Activated T-helper 2 cell treated with anti-CD3 and anti-CD28 coated beads, Interferon-gamma antibody, Interleukin-2, Interleukin-4, amounts not matched to agents 10 μg/mL and 5 μg/mL and 100 μg/mL, durations not matched to agents 14 hours and 24 hours and 36 hours (primary cell): Measurements from ENCODE around the gene GGA1. TPM values are rescaled to one million over a fixed set of nuclear protein-coding genes. Genes with fewer than 3 reads are reported as not detected.
"Not testable (repeated sequence)": the region's sequence is repeated elsewhere in the genome, so short reads cannot be mapped to it uniquely, and the experiment has no call there.

Experiments
- DNase-seq: peaks from one replicate; pipeline ENCODE4 v3.0.0; 2021; ENCODE audit warnings: low spot score
- H3K27ac Mint-ChIP-seq: one replicate; pipeline ENCODE4 v1.8.0; 2021; ENCODE audit warnings: mixed read lengths
- H3K27me3 Mint-ChIP-seq: one replicate; pipeline ENCODE4 v1.8.0; 2021; ENCODE audit warnings: low read depth, mixed read lengths
- H3K36me3 Mint-ChIP-seq: one replicate; pipeline ENCODE4 v1.8.0; 2021; ENCODE audit warnings: low read depth, mixed read lengths
- H3K4me1 Mint-ChIP-seq: one replicate; pipeline ENCODE4 v1.8.0; 2021; ENCODE audit warnings: low read depth, mixed read lengths
- H3K4me3 Mint-ChIP-seq: one replicate; pipeline ENCODE4 v1.8.0; 2021; ENCODE audit warnings: low read depth, mild to moderate bottlenecking, moderate library complexity, mixed read lengths
- H3K9me3 Mint-ChIP-seq: one replicate; pipeline ENCODE4 v1.8.0; 2021; ENCODE audit warnings: mixed read lengths
- intact Hi-C: fragments of 100-400 bp; cut with micrococcal nuclease; formaldehyde crosslinking; loops from one replicate; pipeline ENCODE4 v1.15.1; 2023
- total RNA-seq: library from RNA; stranded (reverse); gene quantifications from 2 replicates; pipeline ENCODE4 v1.2.3, GENCODE V29; 2022

GGA1 gene
- total RNA-seq, 1 donor from 2014 or later: 69.3 TPM

- DNase-seq: no peak
- Mint-ChIP-seq H3K4me1 (peaks cover 9% of the 10 kb centered on the region), H3K27me3 (peaks cover 6% of the 10 kb centered on the region), H3K4me3 (no peak overlapping the region), H3K9me3 (no peaks in the 10 kb centered on the region), H3K27ac (no peak overlapping the region), H3K36me3 (no peaks in the 10 kb centered on the region)
- intact Hi-C loops: no loop called here
Observed at GRCh38 chr22:37588546-37589215, 20.0 kb upstream of the GGA1 start.

- H3K9me3 Mint-ChIP-seq: no peaks in the 10 kb centered on the region
- H3K27ac Mint-ChIP-seq: no peak overlapping the region
- intact Hi-C loops: no loop called here
- no peak for DNase-seq
- no peaks in the 10 kb centered on the region for H3K36me3 Mint-ChIP-seq
- peaks cover 6% of the 10 kb centered on the region for H3K27me3 Mint-ChIP-seq
- no peak overlapping the region for H3K4me3 Mint-ChIP-seq
- peaks cover 9% of the 10 kb centered on the region for H3K4me1 Mint-ChIP-seq
Observed at GRCh38 chr22:37589636-37590035, 19.0 kb upstream of the GGA1 start.

- H3K4me1 Mint-ChIP-seq, H3K4me3 Mint-ChIP-seq, H3K27me3 Mint-ChIP-seq, intact Hi-C loops, H3K27ac Mint-ChIP-seq, H3K36me3 Mint-ChIP-seq, DNase-seq, H3K9me3 Mint-ChIP-seq: not testable (repeated sequence)
Observed at GRCh38 chr22:37591081-37591480, 17.6 kb upstream of the GGA1 start.

DNA sequence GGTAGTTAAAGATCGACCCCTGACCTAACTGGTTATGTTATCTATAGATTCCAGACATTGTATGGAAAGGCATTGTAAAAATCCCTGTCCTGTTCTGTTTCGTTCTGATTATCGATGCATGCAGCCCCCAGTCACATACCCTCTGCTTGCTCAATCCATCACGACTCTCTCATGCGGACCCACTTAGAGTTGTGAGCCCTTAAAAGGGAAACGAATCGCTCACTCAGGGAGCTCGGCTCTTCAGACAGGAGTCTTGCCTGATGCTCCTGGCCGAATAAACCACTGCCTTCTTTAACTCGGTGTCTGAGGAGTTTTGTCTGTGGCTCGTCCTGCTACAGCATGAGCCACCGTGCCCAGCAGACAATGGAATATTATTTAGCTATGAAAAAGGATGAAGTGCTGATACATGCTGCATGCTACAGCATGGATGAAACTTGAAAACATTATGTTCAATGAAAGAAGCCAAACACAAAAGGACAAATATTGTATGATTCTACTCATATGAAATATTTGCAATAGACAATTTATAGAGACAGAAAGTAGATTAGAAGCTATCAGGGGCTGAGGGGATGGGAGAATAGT, 16.7 kb upstream of the GGA1 start:
- intact Hi-C loops: loop anchor here (1.0 kb wide), 2 partner anchors 16 to 54 kb away; partner anchors contain the start of gene GGA1
- Mint-ChIP-seq H3K27me3 (peaks cover 5% of the 10 kb centered on the region), H3K36me3 (no peaks in the 10 kb centered on the region), H3K4me3 (peak overlapping the region; percentile 74), H3K27ac (peak overlapping the region; percentile 34), H3K9me3 (no peaks in the 10 kb centered on the region), H3K4me1 (peaks cover 9% of the 10 kb centered on the region)
- no peak for DNase-seq

GRCh38 chr22:37594237-37594636, 14.4 kb upstream of the GGA1 start:
- Mint-ChIP-seq H3K9me3 (no peaks in the 10 kb centered on the region), H3K4me3 (no peak overlapping the region), H3K4me1 (peaks cover 9% of the 10 kb centered on the region), H3K36me3 (no peaks in the 10 kb centered on the region), H3K27ac (no peak overlapping the region), H3K27me3 (peaks cover 4% of the 10 kb centered on the region)
- DNase-seq: no peak
- intact Hi-C loops: no loop called here

DNA sequence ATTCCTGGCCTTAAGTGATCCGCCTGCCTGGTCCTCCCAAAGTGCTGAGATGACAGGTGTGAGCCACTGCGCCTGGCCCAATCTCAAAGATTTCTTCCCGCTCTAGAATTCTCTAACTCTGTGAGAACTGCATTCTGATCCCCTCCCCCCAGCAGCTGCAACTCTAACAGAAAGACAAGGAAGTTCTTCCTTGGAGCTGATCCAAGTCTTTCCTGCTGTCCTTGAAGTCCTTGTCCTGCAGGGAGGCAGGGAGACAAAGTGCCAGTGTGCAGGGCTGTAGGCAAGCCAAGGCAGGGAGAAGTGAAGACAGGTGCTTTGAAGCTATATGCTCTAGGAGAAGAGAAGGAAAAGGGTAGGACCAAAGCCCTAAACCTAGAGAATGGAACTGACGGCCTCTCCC, 9.5 kb upstream of the GGA1 start:
- H3K9me3 Mint-ChIP-seq: no peaks in the 10 kb centered on the region
- no peak for DNase-seq
- peaks cover 12% of the 10 kb centered on the region for H3K27me3 Mint-ChIP-seq
- H3K4me1 Mint-ChIP-seq: peaks cover 6% of the 10 kb centered on the region
- H3K36me3 Mint-ChIP-seq: no peaks in the 10 kb centered on the region
- intact Hi-C loops: no loop called here
- H3K4me3 Mint-ChIP-seq: no peak overlapping the region
- H3K27ac Mint-ChIP-seq: no peak overlapping the region

GRCh38 chr22:37601203-37601539, 7.5 kb upstream of the GGA1 start:
- H3K27me3 Mint-ChIP-seq: peaks cover 10% of the 10 kb centered on the region

GRCh38 chr22:37601540-37602442, 6.8 kb upstream of the GGA1 start:
- Mint-ChIP-seq H3K36me3 (no peaks in the 10 kb centered on the region), H3K27me3 (peaks cover 10% of the 10 kb centered on the region), H3K27ac (no peak overlapping the region), H3K4me3 (no peak overlapping the region), H3K4me1 (peaks cover 21% of the 10 kb centered on the region), H3K9me3 (no peaks in the 10 kb centered on the region)
- no peak for DNase-seq
- intact Hi-C loops: loop anchor here (10.0 kb wide), 1 partner anchor 367 kb away; no protein-coding TSS in a partner anchor

More at GRCh38 chr22:37601203-37601539, 7.5 kb upstream of the GGA1 start:
- Mint-ChIP-seq H3K27ac (no peak overlapping the region), H3K4me1 (peaks cover 21% of the 10 kb centered on the region), H3K4me3 (no peak overlapping the region), H3K9me3 (no peaks in the 10 kb centered on the region), H3K36me3 (no peaks in the 10 kb centered on the region)
- intact Hi-C loops: loop anchor here (10.0 kb wide), 1 partner anchor 366 kb away; no protein-coding TSS in a partner anchor
- no peak for DNase-seq

DNA sequence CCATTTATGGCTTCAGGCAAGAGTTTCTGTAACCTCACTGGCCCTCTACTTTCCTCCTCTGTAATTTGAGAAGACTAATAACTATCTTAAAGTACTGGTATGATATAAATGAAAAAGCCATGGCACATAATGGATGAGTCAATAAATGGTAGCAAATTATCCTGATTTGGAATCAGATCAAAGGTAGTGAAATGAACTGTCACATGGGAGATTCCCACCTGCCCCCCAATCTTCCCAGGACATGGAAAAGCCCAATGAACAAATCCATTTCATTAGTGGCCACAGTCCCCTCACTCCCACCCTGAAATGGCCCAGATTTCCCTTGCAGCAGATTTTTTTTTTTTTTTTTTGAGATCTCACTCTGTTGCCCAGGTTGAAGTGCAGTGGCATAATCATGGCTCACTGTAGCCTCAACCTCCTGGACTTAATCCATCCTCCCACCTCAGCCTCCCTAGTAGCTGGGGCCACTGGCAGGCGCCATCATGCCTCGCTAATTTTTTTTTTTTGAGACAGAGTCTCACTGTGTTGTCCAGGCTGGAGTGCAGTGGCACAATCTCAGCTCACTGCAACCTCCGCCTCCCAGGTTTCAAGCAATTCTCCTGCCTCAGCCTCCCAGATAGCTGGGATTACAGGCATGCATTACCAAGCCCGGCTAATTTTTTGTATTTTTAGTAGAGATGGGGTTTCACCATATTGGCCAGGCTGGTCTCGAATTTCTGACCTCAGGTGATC, 5.9 kb upstream of the GGA1 start:
- not testable (repeated sequence) for H3K27me3 Mint-ChIP-seq, H3K27ac Mint-ChIP-seq, DNase-seq, H3K36me3 Mint-ChIP-seq, H3K9me3 Mint-ChIP-seq, H3K4me3 Mint-ChIP-seq
- intact Hi-C loops: loop anchor here (10.0 kb wide), 1 partner anchor 368 kb away; no protein-coding TSS in a partner anchor
- peaks cover 30% of the 10 kb centered on the region for H3K4me1 Mint-ChIP-seq

GRCh38 chr22:37604074-37604473, 4.6 kb upstream of the GGA1 start:
- Mint-ChIP-seq H3K4me3 (no peak overlapping the region), H3K27me3 (peaks cover 10% of the 10 kb centered on the region), H3K9me3 (no peaks in the 10 kb centered on the region), H3K27ac (no peak overlapping the region), H3K36me3 (no peaks in the 10 kb centered on the region), H3K4me1 (peaks cover 35% of the 10 kb centered on the region)
- no peak for DNase-seq
- intact Hi-C loops: loop anchor here (10.0 kb wide), 1 partner anchor 369 kb away; no protein-coding TSS in a partner anchor

DNA sequence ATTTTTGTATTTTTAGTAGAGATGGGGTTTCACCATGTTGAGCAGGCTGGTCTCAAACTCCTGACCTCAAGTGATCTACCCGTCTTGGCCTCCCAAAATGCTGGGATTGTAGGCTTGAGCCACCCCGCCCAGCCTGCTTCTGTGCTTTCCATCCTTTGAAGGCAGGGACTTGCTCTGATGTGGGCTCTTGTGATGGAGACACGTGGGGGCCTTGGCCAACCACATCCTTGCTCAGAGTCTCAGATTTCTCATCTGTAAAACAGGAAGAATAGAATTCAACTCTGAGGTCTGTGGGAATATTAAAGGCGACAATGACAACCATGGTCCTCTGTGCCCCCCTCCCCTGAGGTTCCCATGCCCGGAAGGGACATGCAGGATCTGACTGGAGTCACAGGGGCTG, 3.8 kb upstream of the GGA1 start:
- DNase-seq: peak; percentile 55
- H3K9me3 Mint-ChIP-seq: no peaks in the 10 kb centered on the region
- intact Hi-C loops: loop anchor here (5.0 to 10.0 kb wide), 3 partner anchors 202 to 370 kb away; partner anchors contain the start of genes ANKRD54 and GCAT
- peaks cover 8% of the 10 kb centered on the region for H3K27me3 Mint-ChIP-seq
- H3K4me3 Mint-ChIP-seq: no peak overlapping the region
- H3K36me3 Mint-ChIP-seq: no peaks in the 10 kb centered on the region
- peaks cover 36% of the 10 kb centered on the region for H3K4me1 Mint-ChIP-seq
- H3K27ac Mint-ChIP-seq: peak overlapping the region; percentile 38
